Measurements from ENCODE around the gene MYF6.

DNA sequence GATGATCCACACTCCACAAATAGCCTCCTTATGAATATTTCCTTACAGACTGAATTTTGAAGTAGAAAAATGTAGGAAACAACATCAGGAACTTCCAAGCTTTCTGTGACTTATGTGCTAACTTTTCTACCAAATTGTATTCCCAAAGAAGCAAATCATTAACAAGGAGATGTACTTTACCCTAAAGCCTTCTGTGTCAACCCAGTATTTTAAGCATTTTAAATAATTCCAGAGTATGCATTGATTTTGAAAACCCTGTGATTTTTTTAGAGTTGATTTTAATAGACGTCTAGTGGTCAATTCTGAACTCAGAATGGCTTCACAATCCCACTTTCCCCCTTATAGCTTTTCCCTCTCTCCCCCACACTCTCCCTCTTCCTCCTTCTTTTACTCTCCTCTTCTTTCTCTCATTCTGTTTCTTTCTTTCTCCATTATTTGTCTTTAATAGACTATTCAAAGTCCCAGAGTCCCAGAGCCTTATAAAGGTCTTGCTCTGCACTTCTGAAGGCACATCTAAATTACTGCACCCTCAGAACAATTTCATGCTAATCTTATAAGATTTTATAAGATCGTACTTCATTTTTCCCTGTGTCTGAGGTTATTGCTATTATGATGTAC is 10.1 kb upstream of the MYF6 start:
- TF ChIP-seq, protein P1, sequence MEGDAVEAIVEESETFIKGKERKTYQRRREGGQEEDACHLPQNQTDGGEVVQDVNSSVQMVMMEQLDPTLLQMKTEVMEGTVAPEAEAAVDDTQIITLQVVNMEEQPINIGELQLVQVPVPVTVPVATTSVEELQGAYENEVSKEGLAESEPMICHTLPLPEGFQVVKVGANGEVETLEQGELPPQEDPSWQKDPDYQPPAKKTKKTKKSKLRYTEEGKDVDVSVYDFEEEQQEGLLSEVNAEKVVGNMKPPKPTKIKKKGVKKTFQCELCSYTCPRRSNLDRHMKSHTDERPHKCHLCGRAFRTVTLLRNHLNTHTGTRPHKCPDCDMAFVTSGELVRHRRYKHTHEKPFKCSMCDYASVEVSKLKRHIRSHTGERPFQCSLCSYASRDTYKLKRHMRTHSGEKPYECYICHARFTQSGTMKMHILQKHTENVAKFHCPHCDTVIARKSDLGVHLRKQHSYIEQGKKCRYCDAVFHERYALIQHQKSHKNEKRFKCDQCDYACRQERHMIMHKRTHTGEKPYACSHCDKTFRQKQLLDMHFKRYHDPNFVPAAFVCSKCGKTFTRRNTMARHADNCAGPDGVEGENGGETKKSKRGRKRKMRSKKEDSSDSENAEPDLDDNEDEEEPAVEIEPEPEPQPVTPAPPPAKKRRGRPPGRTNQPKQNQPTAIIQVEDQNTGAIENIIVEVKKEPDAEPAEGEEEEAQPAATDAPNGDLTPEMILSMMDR (IDR thresholded peaks at IDR 0.05 in 4 of 5, conservative IDR thresholded peaks at IDR 0.05 in 1 of 5), result no peak
- no peak for TF ChIP-seq POLR2A (IDR thresholded peaks at IDR 0.05)
